Inferior parietal cortex (tissue), 1 donor: ENCODE results near the gene TM2D3.
"Not testable (repeated sequence)": the region's sequence is repeated elsewhere in the genome, so short reads cannot be mapped to it uniquely, and the experiment has no call there.

Experiments used
- DNase-seq: peaks from one replicate; pipeline ENCODE4 v3.0.0-alpha.2; 2016; ENCODE audit errors: extremely low spot score

TM2D3 gene

GRCh38 chr15:101657171-101657570, 5.0 kb upstream of the TM2D3 start:
- no peak for DNase-seq

- not testable (repeated sequence) for DNase-seq
Observed at GRCh38 chr15:101654624-101655337, 2.6 kb upstream of the TM2D3 start.

GRCh38 chr15:101654171-101654570, 2.0 kb upstream of the TM2D3 start:
- DNase-seq = no peak

- DNase-seq = no peak
Observed at GRCh38 chr15:101652786-101653430, 727 bp upstream of the TM2D3 start.

GRCh38 chr15:101651554-101652097, 555 bp downstream of the TM2D3 start:
- DNase-seq = peak; percentile 41

GRCh38 chr15:101650145-101650544, 2.0 kb downstream of the TM2D3 start:
- DNase-seq = no peak

- DNase-seq = no peak
Observed at GRCh38 chr15:101648356-101648755, 3.8 kb downstream of the TM2D3 start.

GRCh38 chr15:101647251-101647650, 4.9 kb downstream of the TM2D3 start:
- no peak for DNase-seq

- DNase-seq = no peak
Observed at GRCh38 chr15:101646672-101647071, 5.5 kb downstream of the TM2D3 start.

GRCh38 chr15:101642361-101642760, 9.8 kb downstream of the TM2D3 start:
- peak; percentile 58 for DNase-seq

GRCh38 chr15:101641894-101642293, 10.3 kb downstream of the TM2D3 start:
- DNase-seq = no peak

GRCh38 chr15:101641129-101641764, 10.9 kb downstream of the TM2D3 start:
- peak; percentile 93 for DNase-seq

- no peak for DNase-seq
Observed at GRCh38 chr15:101639667-101640066, 12.5 kb downstream of the TM2D3 start.

GRCh38 chr15:101637919-101638318, 14.3 kb downstream of the TM2D3 start:
- DNase-seq = no peak

GRCh38 chr15:101637516-101637915, 14.7 kb downstream of the TM2D3 start:
- no peak for DNase-seq

GRCh38 chr15:101637038-101637437, 15.1 kb downstream of the TM2D3 start:
- no peak for DNase-seq

GRCh38 chr15:101635944-101636727, 16.0 kb downstream of the TM2D3 start:
- DNase-seq = no peak

GRCh38 chr15:101633356-101633755, 18.8 kb downstream of the TM2D3 start:
- no peak for DNase-seq

GRCh38 chr15:101626729-101627128, 25.5 kb downstream of the TM2D3 start:
- not testable (repeated sequence) for DNase-seq

- no peak for DNase-seq
Observed at GRCh38 chr15:101625980-101626379, 26.2 kb downstream of the TM2D3 start.

- DNase-seq = no peak
Observed at GRCh38 chr15:101625184-101625583, 27.0 kb downstream of the TM2D3 start.
